ENCODE measurements around the gene JADE1.

GRCh38 chr4:128821151-128821550 is 11.7 kb downstream of the JADE1 start:
- no peak for TF ChIP-seq POLR2AphosphoS5 (IDR thresholded peaks at IDR 0.05; ENCODE audit: low read depth, low read length)
- no peak for TF ChIP-seq SIN3A (IDR thresholded peaks at IDR 0.05; ENCODE audit: borderline replicate concordance, insufficient read depth, low read length)
- no peak for TF ChIP-seq TAF1 (IDR thresholded peaks at IDR 0.05; ENCODE audit: borderline replicate concordance, insufficient read depth, low read length)
- no peak for TF ChIP-seq REST (IDR thresholded peaks at IDR 0.05; ENCODE audit: insufficient read depth in 1 of 2, low read depth in 2 of 2, low read length in 2 of 2)
